Cardiac fibroblast (primary cell): Measurements from ENCODE around the gene FFAR3.

Source experiments
- DNase-seq, 2 donors: peaks; one replicate each; pipeline versions ENCODE4 v3.0.0 to v3.0.0-alpha.2; 2010; ENCODE audit warnings: low read depth in 2 of 2
- H3K4me3 ChIP-seq, 2 donors: replicated peaks in 1 of 2; 1 replicate in 1 of 2; 2 replicates in 1 of 2; pipeline ENCODE4 v1.5.1; 2011; ENCODE audit warnings: low read depth in 2 of 2, low read length in 2 of 2, mild to moderate bottlenecking in 2 of 2, moderate library complexity in 1 of 2
- CTCF ChIP-seq: IDR thresholded peaks from one replicate; pipeline ENCODE4 v1.5.1; 2011; ENCODE audit warnings: low read depth, mild to moderate bottlenecking, low read length, inconsistent platforms

The FFAR3 gene

GRCh38 chr19:35349614-35350521 is 8.4 kb upstream of the FFAR3 start:
- H3K4me3 ChIP-seq, result no peak overlapping the region
- DNase-seq, result no peak
- no peak for TF ChIP-seq CTCF

GRCh38 chr19:35350591-35350990 is 7.7 kb upstream of the FFAR3 start:
- TF ChIP-seq CTCF, result no peak
- no peak for DNase-seq
- no peak overlapping the region for H3K4me3 ChIP-seq

GRCh38 chr19:35351411-35352176 is 6.7 kb upstream of the FFAR3 start:
- no peak overlapping the region for H3K4me3 ChIP-seq
- no peak for TF ChIP-seq CTCF
- DNase-seq, result no peak

GRCh38 chr19:35352177-35352447 is 6.1 kb upstream of the FFAR3 start:
- no peak for TF ChIP-seq CTCF
- no peak overlapping the region for H3K4me3 ChIP-seq
- DNase-seq, result no peak

- no peak overlapping the region for H3K4me3 ChIP-seq
- peak; percentile 74 for TF ChIP-seq CTCF
- peak; percentile 80 to 86 for DNase-seq
Observed at GRCh38 chr19:35352448-35353304, 5.6 kb upstream of the FFAR3 start.

GRCh38 chr19:35353635-35354034 is 4.6 kb upstream of the FFAR3 start:
- no peak overlapping the region for H3K4me3 ChIP-seq
- no peak for TF ChIP-seq CTCF
- peak in 1 of 2 donors; percentile 53 for DNase-seq
